K562 (cell line): ENCODE data around the gene ABL1. TPM values are rescaled to one million over a fixed set of nuclear protein-coding genes. Genes with fewer than 3 reads are reported as not detected.

Experiments
- ATAC-seq: fragments of 200-7000 bp; cut with Tn5 transposase; 3 replicates; pipeline ENCODE4 v1.9.1; 2020; ENCODE audit warnings: moderate library complexity
- BruUV-seq: library from RNA; stranded (reverse); fragments of 400-500 nt; replicated peaks from 2 replicates; lab custom pipeline; 2021; lab: Mats Ljungman, UMichigan
- CTCF ChIA-PET: fragments of 300-600 bp; formaldehyde crosslinking; extraction: SDS; loops from one replicate; lab custom pipeline; 2021; ENCODE audit warnings: low intra/inter-chr PET ratio; lab: Yijun Ruan, JAX
- POLR2A ChIA-PET: fragments of 300-600, 350-650 bp; sonication (Branson Sonifier 250); formaldehyde crosslinking; extraction: SDS; loops from one replicate; lab custom pipeline; 2021; ENCODE audit warnings: antibody characterized with exemption, inconsistent platforms; lab: Yijun Ruan, JAX
- DNase-seq, 4 experiments: peaks; one replicate each; pipeline versions ENCODE4 v3.0.0 to v3.0.0-alpha.2; 2011 to 2018; ENCODE audit warnings: low spot score in 3 of 4, mixed read lengths in 3 of 4; ENCODE audit errors: extremely low read depth in 1 of 4
- FAIRE-seq: peaks from 2 replicates; lab custom pipeline; 2011; peaks lifted over from hg19 to GRCh38; lab: Jason Lieb, UNC
- H2AFZ ChIP-seq: 2 replicates; pipeline ENCODE4 v1.6.0; 2011; ENCODE audit warnings: low read depth, low read length, control low read depth, inconsistent platforms
- H3K27ac ChIP-seq: fragments of 200-600 bp; 3 replicates; pipeline ENCODE4 v1.8.0; 2011; ENCODE audit warnings: low read depth, mild to moderate bottlenecking, control low read depth, inconsistent platforms, low read length, moderate library complexity, mixed read lengths; ENCODE audit errors: extremely low read depth
- H3K27me3 ChIP-seq, 2 experiments: fragments of 300-600 bp in 1 of 2; 2 replicates in 1 of 2; 3 replicates in 1 of 2; pipeline versions ENCODE4 v1.6.0 to v1.8.0; 2011; ENCODE audit warnings: inconsistent platforms in 2 of 2, low read length in 2 of 2, mild to moderate bottlenecking in 1 of 2, mixed read lengths in 1 of 2, moderate library complexity in 1 of 2; ENCODE audit not compliant: control insufficient read depth in 2 of 2, insufficient read depth in 2 of 2
- H3K36me3 ChIP-seq: fragments of 300-600 bp; 3 replicates; pipeline ENCODE4 v1.8.0; 2011; ENCODE audit warnings: mild to moderate bottlenecking, low read length, inconsistent platforms; ENCODE audit not compliant: control insufficient read depth, insufficient read depth
- H3K4me1 ChIP-seq, 2 experiments: fragments of 200-600 bp in 1 of 2; replicated peaks in 1 of 2; 2 replicates in 1 of 2; 3 replicates in 1 of 2; pipeline versions ENCODE4 v1.5.1 to v1.8.0; 2011; ENCODE audit warnings: inconsistent platforms in 2 of 2, low read length in 2 of 2, mild to moderate bottlenecking in 1 of 2, mixed read lengths in 1 of 2, moderate library complexity in 1 of 2; ENCODE audit not compliant: control insufficient read depth in 2 of 2, insufficient read depth in 2 of 2
- H3K4me2 ChIP-seq: 2 replicates; pipeline ENCODE4 v1.6.1; 2011; ENCODE audit warnings: low read length, control low read depth, inconsistent platforms, mixed read lengths; ENCODE audit not compliant: insufficient read depth
- H3K4me3 ChIP-seq: fragments of 200-600 bp; sonication (generic), shearing (Covaris generic); 2 replicates; pipeline ENCODE4 v1.5.1; 2016; ENCODE audit warnings: control low read depth, inconsistent platforms
- H3K79me2 ChIP-seq: fragments of 200-600 bp; 3 replicates; pipeline ENCODE4 v1.8.0; 2011; ENCODE audit warnings: low read length, inconsistent platforms; ENCODE audit not compliant: control insufficient read depth, insufficient read depth
- H3K9ac ChIP-seq, 2 experiments: 2 replicates each; pipeline versions ENCODE4 v1.6.0 to v1.6.1; 2011; ENCODE audit warnings: low read depth in 2 of 2, low read length in 2 of 2, control low read depth in 1 of 2, inconsistent platforms in 1 of 2, mild to moderate bottlenecking in 1 of 2, mixed read lengths in 1 of 2; ENCODE audit not compliant: insufficient read depth in 1 of 2
- H3K9me1 ChIP-seq: one replicate; pipeline ENCODE4 v1.6.0; 2011; ENCODE audit warnings: inconsistent platforms, mild to moderate bottlenecking, low read length, moderate library complexity; ENCODE audit not compliant: control insufficient read depth, insufficient read depth
- H3K9me3 ChIP-seq: replicated peaks from 2 replicates; pipeline ENCODE4 v1.5.1; 2011; ENCODE audit warnings: low read depth, low read length, inconsistent platforms; ENCODE audit not compliant: control insufficient read depth, insufficient read depth
- H4K20me1 ChIP-seq: replicated peaks from 2 replicates; pipeline ENCODE4 v1.6.1; 2011; ENCODE audit warnings: low read length, inconsistent platforms, mixed read lengths; ENCODE audit not compliant: control insufficient read depth, insufficient read depth
- EHMT2 ChIP-seq: fragments of 450-650 bp; IDR thresholded peaks from 2 replicates; pipeline ENCODE4 v1.6.1; 2018; ENCODE audit warnings: antibody characterized with exemption
- FOXK1 ChIP-seq: sonication (generic); formaldehyde crosslinking; IDR thresholded peaks from 2 replicates; pipeline ENCODE4 v1.8.0; 2022; ENCODE audit warnings: missing genetic modification reagents, mild to moderate bottlenecking, borderline replicate concordance
- GABPA ChIP-seq: fragments of 200-800 bp; sonication (Bioruptor generic); conservative IDR thresholded peaks from 2 replicates; pipeline ENCODE4 v1.6.1; 2016; ENCODE audit warnings: low read depth, missing genetic modification characterization, missing compliant biosample characterization
- KDM2B ChIP-seq: fragments of 250-450 bp; sonication (Bioruptor Pico); IDR thresholded peaks from 2 replicates; pipeline ENCODE4 v1.8.0; 2021; ENCODE audit warnings: mild to moderate bottlenecking, moderate library complexity
- KLF1 ChIP-seq: fragments of 450-650 bp; IDR thresholded peaks from 2 replicates; pipeline ENCODE4 v1.6.1; 2016; ENCODE audit warnings: missing genetic modification characterization, missing compliant biosample characterization
- PHF21A ChIP-seq: fragments of 450-650 bp; IDR thresholded peaks from 2 replicates; pipeline ENCODE4 v1.6.1; 2017; ENCODE audit warnings: low read depth, borderline replicate concordance
- PPARD ChIP-seq: fragments of 250-450 bp; sonication (Bioruptor Pico); IDR thresholded peaks from 2 replicates; pipeline ENCODE4 v1.8.0; 2022; ENCODE audit warnings: inconsistent platforms, mild to moderate bottlenecking, moderate library complexity
- RBM14 ChIP-seq: fragments of 200-400 bp; formaldehyde crosslinking; IDR thresholded peaks from 2 replicates; pipeline ENCODE4 v1.6.1; 2018; ENCODE audit warnings: low read depth, mild to moderate bottlenecking, low read length, moderate library complexity, borderline replicate concordance; ENCODE audit not compliant: insufficient read depth
- SAP30 ChIP-seq: fragments of 200-600 bp; sonication (generic); IDR thresholded peaks from 2 replicates; pipeline ENCODE4 v1.6.1; 2012; ENCODE audit warnings: borderline replicate concordance, low read depth, mild to moderate bottlenecking, moderate library complexity, low read length, control low read depth, inconsistent platforms; ENCODE audit not compliant: insufficient read depth, poor library complexity, severe bottlenecking
- SRF ChIP-seq, 2 experiments: fragments of 250-450, 450-650 bp in 1 of 2; sonication (Bioruptor Pico) in 1 of 2; sonication (generic) in 1 of 2; formaldehyde crosslinking; IDR thresholded peaks; 2 replicates each; pipeline versions ENCODE4 v1.5.0 to v1.5.1; 2020 to 2022; ENCODE audit warnings: mild to moderate bottlenecking in 1 of 2, missing genetic modification reagents in 1 of 2
- TAF7 ChIP-seq: fragments of 450-650 bp; IDR thresholded peaks from 2 replicates; pipeline ENCODE4 v1.6.1; 2016; ENCODE audit warnings: missing genetic modification characterization, missing compliant biosample characterization
- ZNF551 ChIP-seq: fragments of 250-450 bp; sonication (Bioruptor Pico); IDR thresholded peaks from 2 replicates; pipeline ENCODE4 v1.5.0; 2021; ENCODE audit warnings: mild to moderate bottlenecking, moderate library complexity
- WGBS: fragments of 100-300 bp; shearing (Covaris generic); methylation state at CpG from one replicate; pipeline ENCODE4 v1.1.6; 2016; ENCODE audit warnings: low coverage, mixed read lengths; ENCODE audit not compliant: insufficient coverage; ENCODE audit errors: missing lambda C conversion rate; 5-methylcytosine and 5-hydroxymethylcytosine counted together
- in situ Hi-C: fragments of 300-500 bp; cut with MboI; formaldehyde crosslinking; loops from 4 replicates; pipeline ENCODE4 v1.15.0; 2018; ENCODE audit warnings: inconsistent platforms, mixed read lengths
- intact Hi-C: fragments of 100-400 bp; cut with micrococcal nuclease; formaldehyde crosslinking; loops from 2 replicates; pipeline ENCODE4 v1.14.2; 2022
- polyA plus RNA-seq, 8 experiments: library from polyadenylated mRNA; depleted of rRNA in 4 of 8; stranded (reverse) in 5 of 8; unstranded in 3 of 8; fragments of >200 nt; fragmentation: Nextera tagmentation in 2 of 8; fragmentation: Illumina TruSeq in 1 of 8; extraction: Ambion mirVana in 2 of 8; extraction: Trizol in 1 of 8; gene quantifications; 2 replicates each; pipeline versions ENCODE4 v1.2.1 to v1.2.3, GENCODE V29; 2011 to 2014; ENCODE audit warnings: inconsistent platforms in 1 of 8, missing spikeins in 1 of 8
- total RNA-seq, 7 experiments: library from RNA; depleted of rRNA in 6 of 7; stranded (reverse); fragments of >200 nt in 6 of 7; fragmentation: Illumina TruSeq in 2 of 7; extraction: Trizol in 2 of 7; gene quantifications; 2 replicates each; pipeline versions ENCODE4 v1.2.1 to v1.2.3, GENCODE V29; 2011 to 2021; ENCODE audit warnings: low replicate concordance in 1 of 7
- TF ChIP-seq, protein P1 (sequence below): fragments of 450-650 bp; formaldehyde crosslinking; IDR thresholded peaks from 2 replicates; pipeline ENCODE4 v1.4.0; 2022; ENCODE audit warnings: mild to moderate bottlenecking, moderate library complexity
- TF ChIP-seq, protein P2 (sequence below): sonication (generic); formaldehyde crosslinking; IDR thresholded peaks from 2 replicates; pipeline ENCODE4 v1.8.1; 2022; ENCODE audit warnings: missing genetic modification reagents
- TF ChIP-seq, protein P3 (sequence below): fragments of 450-650 bp; formaldehyde crosslinking; IDR thresholded peaks from 2 replicates; pipeline ENCODE4 v1.4.0; 2022; ENCODE audit warnings: missing genetic modification characterization

The ABL1 gene
- total and polyA plus RNA-seq, 9 of the 15 experiments (the other 6 are each of a cell fraction or from before 2014, with no cell fraction given), result 1.5 to 130 (median 37.8) TPM

DNA sequence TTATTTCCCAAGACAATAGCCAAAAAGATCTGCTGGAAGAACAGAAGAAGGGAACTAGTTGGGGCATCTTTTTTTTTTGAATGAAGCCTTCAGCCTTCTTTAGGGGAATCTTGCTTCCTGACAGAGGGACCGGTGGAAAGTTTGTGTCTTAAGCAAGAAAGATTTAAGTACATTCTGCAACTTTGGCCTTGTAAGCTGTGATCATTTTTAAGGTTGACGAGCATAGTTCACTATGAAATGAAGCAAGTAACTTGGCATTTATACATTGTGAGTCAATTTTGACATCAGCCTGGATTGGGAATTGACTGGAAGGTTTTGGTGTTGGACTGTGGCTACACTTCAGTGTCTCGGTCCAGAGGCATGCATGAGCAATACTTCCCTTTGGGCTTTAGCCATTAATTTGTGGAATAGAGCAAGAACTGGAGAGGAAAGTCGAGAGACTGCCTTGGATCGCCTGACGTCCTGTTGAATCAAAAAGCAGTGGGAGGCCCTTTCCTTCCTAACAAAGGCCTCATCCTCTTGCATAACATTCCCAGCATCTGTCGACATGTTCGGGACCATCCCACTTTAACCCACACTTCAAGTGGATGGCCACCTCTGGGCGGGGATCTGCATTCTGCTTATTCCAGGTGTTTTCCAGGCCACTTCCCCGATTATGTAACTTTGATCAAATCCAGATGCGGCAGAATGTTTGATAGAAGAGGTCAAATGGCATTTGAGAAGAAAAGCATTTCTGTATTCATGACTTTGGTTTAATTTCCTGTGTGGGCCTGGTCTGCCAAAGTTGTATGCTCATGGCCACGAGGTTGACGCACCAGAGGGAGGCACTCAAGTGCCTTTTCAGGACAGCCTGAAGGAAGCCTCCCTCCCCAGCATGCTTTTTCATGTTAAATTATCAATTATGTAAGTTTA lies 12.5 kb downstream of the ABL1 start:
- TF ChIP-seq SAP30, result no peak
- TF ChIP-seq, protein P1, sequence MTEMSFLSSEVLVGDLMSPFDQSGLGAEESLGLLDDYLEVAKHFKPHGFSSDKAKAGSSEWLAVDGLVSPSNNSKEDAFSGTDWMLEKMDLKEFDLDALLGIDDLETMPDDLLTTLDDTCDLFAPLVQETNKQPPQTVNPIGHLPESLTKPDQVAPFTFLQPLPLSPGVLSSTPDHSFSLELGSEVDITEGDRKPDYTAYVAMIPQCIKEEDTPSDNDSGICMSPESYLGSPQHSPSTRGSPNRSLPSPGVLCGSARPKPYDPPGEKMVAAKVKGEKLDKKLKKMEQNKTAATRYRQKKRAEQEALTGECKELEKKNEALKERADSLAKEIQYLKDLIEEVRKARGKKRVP, result no peak
- no peak for TF ChIP-seq FOXK1 (CRISPR knock-in tag)
- no peak for TF ChIP-seq GABPA (tag)
- TF ChIP-seq RBM14, result no peak
- TF ChIP-seq KDM2B, result no peak
- TF ChIP-seq PHF21A, result no peak
- TF ChIP-seq, protein P2, sequence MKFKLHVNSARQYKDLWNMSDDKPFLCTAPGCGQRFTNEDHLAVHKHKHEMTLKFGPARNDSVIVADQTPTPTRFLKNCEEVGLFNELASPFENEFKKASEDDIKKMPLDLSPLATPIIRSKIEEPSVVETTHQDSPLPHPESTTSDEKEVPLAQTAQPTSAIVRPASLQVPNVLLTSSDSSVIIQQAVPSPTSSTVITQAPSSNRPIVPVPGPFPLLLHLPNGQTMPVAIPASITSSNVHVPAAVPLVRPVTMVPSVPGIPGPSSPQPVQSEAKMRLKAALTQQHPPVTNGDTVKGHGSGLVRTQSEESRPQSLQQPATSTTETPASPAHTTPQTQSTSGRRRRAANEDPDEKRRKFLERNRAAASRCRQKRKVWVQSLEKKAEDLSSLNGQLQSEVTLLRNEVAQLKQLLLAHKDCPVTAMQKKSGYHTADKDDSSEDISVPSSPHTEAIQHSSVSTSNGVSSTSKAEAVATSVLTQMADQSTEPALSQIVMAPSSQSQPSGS, result no peak
- TF ChIP-seq SRF (CRISPR knock-in tag; IDR thresholded peaks at IDR 0.05), result no peak
- no peak for TF ChIP-seq PPARD
- TF ChIP-seq ZNF551, result no peak
- TF ChIP-seq, protein P3, sequence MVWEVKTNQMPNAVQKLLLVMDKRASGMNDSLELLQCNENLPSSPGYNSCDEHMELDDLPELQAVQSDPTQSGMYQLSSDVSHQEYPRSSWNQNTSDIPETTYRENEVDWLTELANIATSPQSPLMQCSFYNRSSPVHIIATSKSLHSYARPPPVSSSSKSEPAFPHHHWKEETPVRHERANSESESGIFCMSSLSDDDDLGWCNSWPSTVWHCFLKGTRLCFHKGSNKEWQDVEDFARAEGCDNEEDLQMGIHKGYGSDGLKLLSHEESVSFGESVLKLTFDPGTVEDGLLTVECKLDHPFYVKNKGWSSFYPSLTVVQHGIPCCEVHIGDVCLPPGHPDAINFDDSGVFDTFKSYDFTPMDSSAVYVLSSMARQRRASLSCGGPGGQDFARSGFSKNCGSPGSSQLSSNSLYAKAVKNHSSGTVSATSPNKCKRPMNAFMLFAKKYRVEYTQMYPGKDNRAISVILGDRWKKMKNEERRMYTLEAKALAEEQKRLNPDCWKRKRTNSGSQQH (CRISPR knock-in tag), result no peak
- no peak for TF ChIP-seq TAF7
- TF ChIP-seq KLF1, result no peak
- TF ChIP-seq EHMT2, result no peak
- H3K4me1 ChIP-seq, result peaks cover 26 to 29% of the 10 kb centered on the region in 2 experiments
- no peaks in the 10 kb centered on the region for H3K36me3 ChIP-seq
- no peaks in the 10 kb centered on the region for H3K27me3 ChIP-seq
- ChIA-PET POLR2A (interaction anchor here (0.6 to 11.7 kb wide), 11 partner anchors 9 to 233 kb away, joined by 3 to 160 read pairs (median 12); partner anchors contain the start of gene ABL1), CTCF (interaction anchor here (0.7 to 2.0 kb wide), 7 partner anchors 11 to 77 kb away, joined by 3 to 8 read pairs (median 6); no protein-coding TSS in a partner anchor)
- ATAC-seq (no peak), DNase-seq (peak in 1 of 4 experiments; percentile 66), FAIRE-seq (no peak)
- no peak overlapping the region; a peak in 1 of 4 replicates for H3K9ac ChIP-seq
- peaks cover 20% of the 10 kb centered on the region for H4K20me1 ChIP-seq
- no peak overlapping the region for H3K27ac ChIP-seq
- no peaks in the 10 kb centered on the region for H3K9me3 ChIP-seq
- WGBS, result 85% methylated on average over 13 of the region's 13 CpGs
- in situ Hi-C loops, result no loop called here
- no peak overlapping the region for H3K4me2 ChIP-seq
- BruUV-seq, result no TSS peak
- H3K9me1 ChIP-seq, result peaks cover 12% of the 10 kb centered on the region
- H3K79me2 ChIP-seq, result no peaks in the 10 kb centered on the region
- intact Hi-C loops, result no loop called here
- H2AFZ ChIP-seq, result no peak overlapping the region
- no peak overlapping the region for H3K4me3 ChIP-seq
